ENCODE results near the gene GAD1.

GRCh38 chr2:170774074-170774473 is 42.6 kb upstream of the GAD1 start:
- TF ChIP-seq POLR2A (IDR thresholded peaks at IDR 0.05) (no peak), CTCF (IDR thresholded peaks at IDR 0.05 in 4 of 5, conservative IDR thresholded peaks at IDR 0.05 in 1 of 5) (no peak)
